Pancreas (tissue), 10 donors: Measurements from ENCODE around the gene LENG9. TPM values are rescaled to one million over a fixed set of nuclear protein-coding genes. Genes with fewer than 3 reads are reported as not detected.

Source experiments
- ATAC-seq, 4 donors: fragments of 200-7000 bp; cut with Tn5 transposase; one replicate each; pipeline versions ENCODE4 v1.8.0 to v1.9.1; 2020; ENCODE audit warnings: mild to moderate bottlenecking in 4 of 4, moderate library complexity in 4 of 4
- DNase-seq, 6 donors: peaks; one replicate each; pipeline ENCODE4 v3.0.0-alpha.2; 2020
- FAIRE-seq: peaks from 2 replicates; lab custom pipeline; 2012; peaks lifted over from hg19 to GRCh38; lab: Jason Lieb, UNC
- H3K27ac ChIP-seq, 4 donors: fragments of 200-600 bp; sonication (generic); 1 replicate in 3 of 4; 2 replicates in 1 of 4; pipeline versions ENCODE4 v1.5.0 to v1.8.0; 2020
- H3K27me3 ChIP-seq, 4 donors: fragments of 200-600 bp; one replicate each; pipeline ENCODE4 v1.8.0; 2021
- H3K36me3 ChIP-seq, 3 donors: fragments of 200-600 bp; sonication (generic) in 1 of 3; one replicate each; pipeline versions ENCODE4 v1.5.0 to v1.8.0; 2020 to 2021
- H3K4me1 ChIP-seq, 3 donors: fragments of 200-600 bp; one replicate each; pipeline ENCODE4 v1.8.0; 2021
- H3K4me3 ChIP-seq, 4 donors: fragments of 200-600 bp; sonication (generic) in 2 of 4; one replicate each; pipeline versions ENCODE4 v1.5.0 to v1.8.0; 2020 to 2021
- H3K9me3 ChIP-seq, 4 donors: fragments of 200-600 bp; one replicate each; pipeline ENCODE4 v1.8.0; 2021
- WGBS, 2 donors: extraction: QIAGEN DNeasy Blood & Tissue Kit; methylation state at CpG; one replicate each; pipeline ENCODE4 v1.1.7; 2013; 5-methylcytosine and 5-hydroxymethylcytosine counted together
- intact Hi-C, 3 donors: fragments of 100-400 bp; cut with DNase I; formaldehyde crosslinking; loops; one replicate each; pipeline versions ENCODE4 v1.11.1 to v1.14.2; 2022
- polyA plus RNA-seq, 2 donors: library from polyadenylated mRNA; stranded (reverse); fragments of 200-250 nt; gene quantifications; one replicate each; pipeline ENCODE4 v1.2.3, GENCODE V29; 2013
- total RNA-seq, 6 donors: library from RNA; stranded (reverse); fragmentation: NEBNext Ultra II Directional in 4 of 6; extraction: Animal tissue kit (Norgen Biotek cat#: 25700) in 4 of 6; gene quantifications; one replicate each; pipeline versions ENCODE4 v1.2.1 to v1.2.4, GENCODE V29; 2021 to 2023
- TF ChIP-seq, protein P1 (sequence below), 4 donors: fragments of 200-600 bp; sonication (generic) in 3 of 4; IDR thresholded peaks; one replicate each; pipeline versions ENCODE4 v1.5.0 to v1.8.0; 2021; ENCODE audit warnings: antibody characterized with exemption in 4 of 4
- donor health status: healthy with polysubstance abuse.
- donor health status: DM: no; HTN: no; CAD: no; lungs with moderate emphysema.
- donor health status: DM: no; HTN: no; CAD: no.
- donor health status: control.
- donor health status: control.
- donor health status: Bipolar disorder and iron deficiency.
- donor health status: DM: yes; HTN: yes; CAD: no.
- donor health status: DM: no; HTN: no; CAD: no.
- donor health status: DM: no; HTN: no; CAD: no.
- donor health status: DM: yes; HTN: yes; CAD: no.

Gene LENG9
- total and polyA plus RNA-seq, 8 donors, result 4.2 to 23.4 (median 13.1) TPM

DNA sequence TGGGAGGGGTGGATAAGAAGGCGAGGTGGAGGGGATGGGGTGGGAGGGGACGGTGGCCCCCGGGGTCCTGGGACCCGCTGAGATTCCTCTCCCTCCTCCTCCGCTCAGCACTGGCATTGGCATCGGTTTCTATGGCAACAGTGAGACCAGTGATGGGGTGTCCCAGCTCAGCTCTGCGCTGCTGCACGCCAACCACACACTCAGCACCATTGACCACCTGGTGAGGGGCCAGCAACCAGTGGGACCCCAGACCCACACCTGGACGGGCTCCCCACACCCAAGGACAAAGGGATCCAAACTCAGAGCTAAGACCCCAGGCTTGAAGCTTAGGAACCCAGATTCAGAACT, 42.4 kb downstream of the LENG9 start:
- TF ChIP-seq, protein P1, sequence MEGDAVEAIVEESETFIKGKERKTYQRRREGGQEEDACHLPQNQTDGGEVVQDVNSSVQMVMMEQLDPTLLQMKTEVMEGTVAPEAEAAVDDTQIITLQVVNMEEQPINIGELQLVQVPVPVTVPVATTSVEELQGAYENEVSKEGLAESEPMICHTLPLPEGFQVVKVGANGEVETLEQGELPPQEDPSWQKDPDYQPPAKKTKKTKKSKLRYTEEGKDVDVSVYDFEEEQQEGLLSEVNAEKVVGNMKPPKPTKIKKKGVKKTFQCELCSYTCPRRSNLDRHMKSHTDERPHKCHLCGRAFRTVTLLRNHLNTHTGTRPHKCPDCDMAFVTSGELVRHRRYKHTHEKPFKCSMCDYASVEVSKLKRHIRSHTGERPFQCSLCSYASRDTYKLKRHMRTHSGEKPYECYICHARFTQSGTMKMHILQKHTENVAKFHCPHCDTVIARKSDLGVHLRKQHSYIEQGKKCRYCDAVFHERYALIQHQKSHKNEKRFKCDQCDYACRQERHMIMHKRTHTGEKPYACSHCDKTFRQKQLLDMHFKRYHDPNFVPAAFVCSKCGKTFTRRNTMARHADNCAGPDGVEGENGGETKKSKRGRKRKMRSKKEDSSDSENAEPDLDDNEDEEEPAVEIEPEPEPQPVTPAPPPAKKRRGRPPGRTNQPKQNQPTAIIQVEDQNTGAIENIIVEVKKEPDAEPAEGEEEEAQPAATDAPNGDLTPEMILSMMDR (IDR thresholded peaks at IDR 0.05), result no peak
- H3K9me3 ChIP-seq, result no peaks in the 10 kb centered on the region
- FAIRE-seq (no peak), DNase-seq (no peak), ATAC-seq (no peak)
- H3K4me3 ChIP-seq, result no peak overlapping the region
- peak overlapping the region; percentile 66 to 76 (median 73) for H3K27ac ChIP-seq
- H3K4me1 ChIP-seq, result no peaks in the 10 kb centered on the region
- intact Hi-C loops, result no loop called here
- no peaks in the 10 kb centered on the region for H3K36me3 ChIP-seq
- 39 to 50% methylated on average over 6 to 8 of the region's 9 CpGs for WGBS, 2 donors
- no peaks in the 10 kb centered on the region for H3K27me3 ChIP-seq

- DNase-seq (peak in 5 of 6 donors; percentile 62 to 91 (median 82)), ATAC-seq (peak; percentile 72 to 84 (median 76)), FAIRE-seq (no peak)
- no peaks in the 10 kb centered on the region for H3K9me3 ChIP-seq
- peak overlapping the region in 1 of 4 donors; percentile 3 for H3K4me3 ChIP-seq
- no peaks in the 10 kb centered on the region for H3K36me3 ChIP-seq
- WGBS, 2 donors, result 10 to 12% methylated on average over 32 to 37 of the region's 37 CpGs
- no peaks in the 10 kb centered on the region for H3K27me3 ChIP-seq
- H3K27ac ChIP-seq, result peak overlapping the region; percentile 66 to 76 (median 73)
- intact Hi-C loops, result no loop called here
- TF ChIP-seq, protein P1 (IDR thresholded peaks at IDR 0.05), result no peak
- no peaks in the 10 kb centered on the region for H3K4me1 ChIP-seq
Measured at GRCh38 chr19:54420383-54421168, 43.0 kb downstream of the LENG9 start.

DNA sequence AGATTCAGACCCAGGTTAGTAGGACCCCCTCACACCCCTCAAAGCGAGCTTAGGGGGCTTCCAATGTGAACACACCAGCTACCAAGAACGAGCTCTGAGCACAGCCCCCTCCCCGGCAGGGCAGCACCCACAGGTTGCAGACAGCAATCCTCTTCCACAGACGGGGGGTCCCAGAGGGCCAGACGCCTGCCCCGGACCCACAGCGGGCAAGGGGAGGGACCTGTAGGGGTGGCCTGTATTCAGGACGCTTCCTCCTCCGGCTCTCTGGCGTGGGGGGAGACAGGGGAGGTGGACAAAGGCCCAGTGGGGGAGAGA, 43.6 kb downstream of the LENG9 start:
- ATAC-seq (no peak), FAIRE-seq (no peak), DNase-seq (no peak)
- H3K4me1 ChIP-seq, result no peaks in the 10 kb centered on the region
- H3K9me3 ChIP-seq, result no peaks in the 10 kb centered on the region
- H3K27me3 ChIP-seq, result peaks cover 0 to under 1% (median under 1%) of the 10 kb centered on the region in 4 donors
- TF ChIP-seq, protein P1 (IDR thresholded peaks at IDR 0.05), result no peak
- no peaks in the 10 kb centered on the region for H3K36me3 ChIP-seq
- intact Hi-C loops, result no loop called here
- H3K27ac ChIP-seq, result peak overlapping the region; percentile 64 to 76 (median 71)
- H3K4me3 ChIP-seq, result no peak overlapping the region
- 28 to 31% methylated on average over 10 of the region's 10 CpGs for WGBS, 2 donors

DNA sequence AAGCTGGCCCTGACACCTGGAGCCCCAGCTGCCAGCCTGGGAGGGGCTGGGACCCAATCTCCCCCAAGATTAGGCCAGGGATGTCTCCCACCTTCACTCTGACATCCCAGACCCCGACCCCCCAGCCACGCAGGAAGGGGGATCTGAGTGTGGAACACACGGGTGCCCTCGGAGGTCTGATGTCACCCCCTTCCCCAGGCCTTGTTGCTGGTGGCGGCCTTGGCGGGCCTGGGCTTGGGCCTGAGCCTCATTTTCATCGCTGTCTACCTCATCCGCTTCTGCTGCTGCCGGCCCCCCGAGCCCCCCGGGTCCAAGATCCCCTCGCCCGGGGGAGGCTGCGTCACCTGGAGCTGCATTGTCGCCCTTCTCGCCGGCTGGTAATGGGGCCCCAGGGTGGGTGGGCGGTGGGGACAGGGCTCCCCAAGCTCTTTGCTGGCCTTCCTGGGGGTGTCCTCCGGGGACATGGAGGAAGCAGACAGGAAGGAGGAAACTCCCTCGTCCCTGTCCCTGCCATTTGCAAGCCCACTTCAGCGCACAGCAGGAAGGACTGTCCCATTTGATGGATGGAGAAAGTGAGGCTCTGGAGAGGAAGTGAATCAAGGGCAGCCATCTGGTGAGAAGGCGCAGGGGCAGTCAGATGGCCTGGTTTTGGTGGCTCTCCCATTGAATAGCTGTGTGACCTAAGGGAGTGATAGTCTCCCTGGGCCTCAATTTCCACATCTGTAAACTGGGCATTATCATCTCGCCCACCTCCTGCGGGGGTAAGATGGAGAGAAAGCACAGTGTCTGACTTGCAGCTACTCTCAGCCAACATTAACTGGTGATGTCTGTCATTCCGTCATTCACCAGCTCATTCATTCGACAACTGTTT, 44.4 kb downstream of the LENG9 start:
- H3K4me1 ChIP-seq, result no peaks in the 10 kb centered on the region
- TF ChIP-seq, protein P1 (IDR thresholded peaks at IDR 0.05), result no peak
- FAIRE-seq (no peak), DNase-seq (no peak), ATAC-seq (no peak)
- no peak overlapping the region for H3K4me3 ChIP-seq
- intact Hi-C loops, result no loop called here
- H3K36me3 ChIP-seq, result no peaks in the 10 kb centered on the region
- peak overlapping the region in 3 of 4 donors; percentile 66 to 76 (median 76) for H3K27ac ChIP-seq
- 62% methylated on average over 25 to 26 of the region's 26 CpGs for WGBS, 2 donors
- H3K27me3 ChIP-seq, result peaks cover 0 to 9% (median 3%) of the 10 kb centered on the region in 4 donors
- H3K9me3 ChIP-seq, result no peaks in the 10 kb centered on the region
